ENCODE measurements around the gene SNAPC3. TPM values are rescaled to one million over a fixed set of nuclear protein-coding genes. Genes with fewer than 3 reads are reported as not detected.
A peak's percentile ranks its signal among the peaks of the same experiment; 100 is the strongest.

The SNAPC3 gene
- total RNA-seq, 1 experiment from 2014 or later = 26.2 TPM

DNA sequence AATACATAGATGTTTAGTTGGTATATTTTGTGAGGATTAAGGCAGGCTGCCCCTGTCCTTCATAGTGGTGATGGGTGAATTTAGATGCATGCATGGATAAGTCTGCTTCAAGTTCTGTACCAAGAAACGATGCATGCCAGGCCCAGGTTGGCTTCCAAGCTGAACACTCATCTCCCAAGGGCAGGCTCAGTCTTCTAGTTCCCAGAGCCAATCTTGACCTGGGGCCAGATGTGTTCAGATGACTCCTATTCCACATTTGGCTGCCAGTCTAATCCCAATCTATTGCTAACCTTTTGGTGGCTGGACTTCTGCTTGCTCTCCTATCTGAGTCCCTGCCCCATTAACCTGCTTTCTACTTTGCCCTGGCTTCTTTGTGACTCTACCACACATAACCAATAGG lies 18.5 kb upstream of the SNAPC3 start:
- intact Hi-C loops (cut with micrococcal nuclease; ENCODE audit: unreplicated experiment) = no loop called here

DNA sequence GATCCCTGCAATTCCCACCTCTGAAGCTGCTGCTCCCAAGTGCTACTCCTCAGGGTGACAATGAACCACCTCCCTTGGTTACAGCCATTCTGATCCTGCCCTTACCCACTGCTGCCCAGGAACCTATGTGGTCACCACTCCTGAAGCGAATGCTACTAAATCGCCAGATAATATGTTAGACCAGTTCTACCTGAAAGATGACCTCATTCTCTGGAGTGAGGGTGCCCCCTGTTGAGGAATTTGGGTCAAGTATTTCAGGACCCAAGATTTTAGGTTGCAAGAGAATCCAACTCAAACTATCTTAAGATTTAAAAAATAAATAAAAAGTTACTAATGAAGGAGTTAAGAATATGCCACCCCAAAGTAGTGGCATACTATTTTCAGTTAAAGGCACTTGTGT lies 5.8 kb upstream of the SNAPC3 start:
- H3K36me3 ChIP-seq (ENCODE audit: insufficient read depth, low read length, poor library complexity, severe bottlenecking) = no peaks in the 10 kb centered on the region
- no peaks in the 10 kb centered on the region for H3K9me3 ChIP-seq (ENCODE audit: low read depth, low read length, poor library complexity, severe bottlenecking)
- intact Hi-C loops (cut with micrococcal nuclease; ENCODE audit: unreplicated experiment) = no loop called here
- H3K4me3 ChIP-seq (ENCODE audit: low read depth, low read length, poor library complexity, severe bottlenecking) = no peak overlapping the region
- peak; percentile 2 for DNase-seq (ENCODE audit: low spot score)
- CTCF ChIA-PET = no interaction called here
- no TSS peak for BruUV-seq (replicated peaks)
- H3K27me3 ChIP-seq (replicated peaks; ENCODE audit: insufficient read depth, low read depth, low read length, poor library complexity) = no peaks in the 10 kb centered on the region
- POLR2A ChIA-PET (ENCODE audit: low non-redundant PET) = no interaction called here
- no peak overlapping the region for H3K27ac ChIP-seq (ENCODE audit: low read depth, low read length, poor library complexity, severe bottlenecking)
- no peaks in the 10 kb centered on the region for H3K4me1 ChIP-seq (ENCODE audit: insufficient read depth, low read length, poor library complexity, severe bottlenecking)
- TF ChIP-seq, protein P1, sequence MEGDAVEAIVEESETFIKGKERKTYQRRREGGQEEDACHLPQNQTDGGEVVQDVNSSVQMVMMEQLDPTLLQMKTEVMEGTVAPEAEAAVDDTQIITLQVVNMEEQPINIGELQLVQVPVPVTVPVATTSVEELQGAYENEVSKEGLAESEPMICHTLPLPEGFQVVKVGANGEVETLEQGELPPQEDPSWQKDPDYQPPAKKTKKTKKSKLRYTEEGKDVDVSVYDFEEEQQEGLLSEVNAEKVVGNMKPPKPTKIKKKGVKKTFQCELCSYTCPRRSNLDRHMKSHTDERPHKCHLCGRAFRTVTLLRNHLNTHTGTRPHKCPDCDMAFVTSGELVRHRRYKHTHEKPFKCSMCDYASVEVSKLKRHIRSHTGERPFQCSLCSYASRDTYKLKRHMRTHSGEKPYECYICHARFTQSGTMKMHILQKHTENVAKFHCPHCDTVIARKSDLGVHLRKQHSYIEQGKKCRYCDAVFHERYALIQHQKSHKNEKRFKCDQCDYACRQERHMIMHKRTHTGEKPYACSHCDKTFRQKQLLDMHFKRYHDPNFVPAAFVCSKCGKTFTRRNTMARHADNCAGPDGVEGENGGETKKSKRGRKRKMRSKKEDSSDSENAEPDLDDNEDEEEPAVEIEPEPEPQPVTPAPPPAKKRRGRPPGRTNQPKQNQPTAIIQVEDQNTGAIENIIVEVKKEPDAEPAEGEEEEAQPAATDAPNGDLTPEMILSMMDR (conservative IDR thresholded peaks at IDR 0.05; ENCODE audit: low read depth, low read length) = peak; percentile 30; the same call in 1 of the 2 replicates
- TF ChIP-seq EZH2 (IDR thresholded peaks at IDR 0.05; ENCODE audit: borderline replicate concordance, low read depth, low read length, poor library complexity, severe bottlenecking) = no peak

More for the DNA sequence above, 18.5 kb upstream of the SNAPC3 start:
- H3K9me3 ChIP-seq (ENCODE audit: low read depth, low read length, poor library complexity, severe bottlenecking) = no peaks in the 10 kb centered on the region
- POLR2A ChIA-PET (ENCODE audit: low non-redundant PET) = no interaction called here
- no peak for TF ChIP-seq EZH2 (IDR thresholded peaks at IDR 0.05; ENCODE audit: borderline replicate concordance, low read depth, low read length, poor library complexity, severe bottlenecking)
- TF ChIP-seq, protein P1 (conservative IDR thresholded peaks at IDR 0.05; ENCODE audit: low read depth, low read length) = no peak
- CTCF ChIA-PET = no interaction called here
- no peak for DNase-seq (ENCODE audit: low spot score)
- no peaks in the 10 kb centered on the region for H3K36me3 ChIP-seq (ENCODE audit: insufficient read depth, low read length, poor library complexity, severe bottlenecking)
- BruUV-seq (replicated peaks) = no TSS peak
- no peak overlapping the region for H3K4me3 ChIP-seq (ENCODE audit: low read depth, low read length, poor library complexity, severe bottlenecking)
- H3K27me3 ChIP-seq (replicated peaks; ENCODE audit: insufficient read depth, low read depth, low read length, poor library complexity) = no peaks in the 10 kb centered on the region
- no peaks in the 10 kb centered on the region for H3K4me1 ChIP-seq (ENCODE audit: insufficient read depth, low read length, poor library complexity, severe bottlenecking)
- no peak overlapping the region for H3K27ac ChIP-seq (ENCODE audit: low read depth, low read length, poor library complexity, severe bottlenecking)

DNA sequence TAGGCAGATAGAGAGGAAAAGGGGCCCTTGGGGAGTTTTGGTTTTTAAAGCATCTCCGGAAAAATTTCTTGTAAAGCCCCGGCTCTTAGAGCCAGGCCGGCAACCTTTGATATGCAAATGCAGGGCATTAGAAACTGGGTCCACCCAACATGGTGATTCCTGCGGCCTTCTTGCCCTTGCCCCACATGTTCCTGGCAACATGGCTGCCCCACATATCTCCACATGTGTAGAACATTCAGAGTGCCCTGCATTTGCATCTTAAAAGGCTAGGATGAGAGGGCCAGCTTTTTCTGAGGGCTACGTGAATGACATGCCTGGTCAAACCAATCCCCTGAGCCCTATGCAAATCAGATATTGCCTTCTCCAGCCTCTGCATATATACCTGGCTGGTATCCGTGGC lies 5.0 kb upstream of the SNAPC3 start:
- POLR2A ChIA-PET (ENCODE audit: low non-redundant PET) = no interaction called here
- H3K27me3 ChIP-seq (replicated peaks; ENCODE audit: insufficient read depth, low read depth, low read length, poor library complexity) = no peaks in the 10 kb centered on the region
- TF ChIP-seq EZH2 (IDR thresholded peaks at IDR 0.05; ENCODE audit: borderline replicate concordance, low read depth, low read length, poor library complexity, severe bottlenecking) = no peak
- TF ChIP-seq, protein P1 (conservative IDR thresholded peaks at IDR 0.05; ENCODE audit: low read depth, low read length) = no peak
- CTCF ChIA-PET = no interaction called here
- H3K4me1 ChIP-seq (ENCODE audit: insufficient read depth, low read length, poor library complexity, severe bottlenecking) = no peaks in the 10 kb centered on the region
- intact Hi-C loops (cut with micrococcal nuclease; ENCODE audit: unreplicated experiment) = no loop called here
- no peaks in the 10 kb centered on the region for H3K36me3 ChIP-seq (ENCODE audit: insufficient read depth, low read length, poor library complexity, severe bottlenecking)
- no TSS peak for BruUV-seq (replicated peaks)
- no peak for DNase-seq (ENCODE audit: low spot score)
- no peak overlapping the region for H3K4me3 ChIP-seq (ENCODE audit: low read depth, low read length, poor library complexity, severe bottlenecking)
- no peaks in the 10 kb centered on the region for H3K9me3 ChIP-seq (ENCODE audit: low read depth, low read length, poor library complexity, severe bottlenecking)
- no peak overlapping the region for H3K27ac ChIP-seq (ENCODE audit: low read depth, low read length, poor library complexity, severe bottlenecking)
